A549 (cell line): ENCODE measurements around the gene DDX55. TPM values are rescaled to one million over a fixed set of nuclear protein-coding genes. Genes with fewer than 3 reads are reported as not detected.
A peak's percentile ranks its signal among the peaks of the same experiment; 100 is the strongest.

Experiments used
- ATAC-seq, 2 experiments: fragments of 200-7000 bp in 1 of 2; fragments of >200 bp in 1 of 2; cut with Nextera tagmentation in 1 of 2; cut with Tn5 transposase in 1 of 2; 3 replicates each; pipeline versions ENCODE4 v1.8.0 to v1.9.1; 2018 to 2020; ENCODE audit warnings: mild to moderate bottlenecking in 1 of 2, moderate library complexity in 1 of 2
- CTCF ChIA-PET: fragments of 300-600 bp; sonication (Branson Sonifier 250); formaldehyde crosslinking; extraction: SDS; loops from one replicate; lab custom pipeline; 2021; ENCODE audit warnings: antibody characterized with exemption, inconsistent platforms; lab: Yijun Ruan, JAX
- POLR2A ChIA-PET: fragments of 350-600 bp; formaldehyde crosslinking; extraction: SDS; loops from one replicate; lab custom pipeline; 2021; ENCODE audit warnings: antibody characterized with exemption, inconsistent platforms; lab: Yijun Ruan, JAX
- DNase-seq, 2 experiments: peaks; one replicate each; pipeline versions ENCODE4 v3.0.0 to v3.0.0-alpha.2; 2011 to 2016; ENCODE audit warnings: low read depth in 1 of 2, low spot score in 1 of 2
- FAIRE-seq: peaks from 2 replicates; lab custom pipeline; 2011; peaks lifted over from hg19 to GRCh38; lab: Jason Lieb, UNC
- H3K27ac ChIP-seq, 2 experiments: fragments of >200 bp; sonication (Bioruptor Twin); formaldehyde crosslinking; 3 replicates each; pipeline ENCODE4 v1.5.1; 2016 to 2017
- H3K4me1 ChIP-seq: fragments of >200 bp; sonication (Bioruptor Twin); formaldehyde crosslinking; 3 replicates; pipeline ENCODE4 v1.6.1; 2016
- H3K4me2 ChIP-seq: fragments of >200 bp; sonication (Bioruptor Twin); formaldehyde crosslinking; 3 replicates; pipeline ENCODE4 v1.6.1; 2016
- H3K4me3 ChIP-seq: fragments of >200 bp; sonication (Bioruptor Twin); formaldehyde crosslinking; 3 replicates; pipeline ENCODE4 v1.5.1; 2016
- H3K9me3 ChIP-seq: fragments of >200 bp; sonication (Bioruptor Twin); formaldehyde crosslinking; 3 replicates; pipeline ENCODE4 v1.6.1; 2016
- CHD4 ChIP-seq: fragments of 200-600 bp; sonication (generic); IDR thresholded peaks from 2 replicates; pipeline ENCODE4 v1.6.1; 2016; ENCODE audit warnings: antibody characterized with exemption, mild to moderate bottlenecking, borderline replicate concordance
- CTCF ChIP-seq: fragments of >200 bp; sonication (Bioruptor Twin); formaldehyde crosslinking; IDR thresholded peaks from 3 replicates; pipeline ENCODE4 v1.5.1; 2016
- EHF ChIP-seq: fragments of 250-450 bp; sonication (Bioruptor Pico); IDR thresholded peaks from 2 replicates; pipeline ENCODE4 v1.5.0; 2020; ENCODE audit warnings: mild to moderate bottlenecking
- EHMT2 ChIP-seq: fragments of 200-600 bp; sonication (generic); IDR thresholded peaks from 2 replicates; pipeline ENCODE4 v1.6.1; 2016; ENCODE audit warnings: antibody characterized with exemption, low read depth, mild to moderate bottlenecking, moderate library complexity
- EP300 ChIP-seq, 2 experiments: fragments of >200 bp; sonication (Bioruptor Twin); formaldehyde crosslinking; IDR thresholded peaks; 2 replicates in 1 of 2; 3 replicates in 1 of 2; pipeline ENCODE4 v1.6.1; 2016 to 2017
- FOXS1 ChIP-seq: fragments of 250-450 bp; sonication (Bioruptor Pico); IDR thresholded peaks from 2 replicates; pipeline ENCODE4 v1.5.0; 2020; ENCODE audit warnings: mild to moderate bottlenecking, moderate library complexity
- GATA3 ChIP-seq: IDR thresholded peaks from 2 replicates; pipeline ENCODE4 v1.6.1; 2012; ENCODE audit warnings: borderline replicate concordance
- HDAC2 ChIP-seq: fragments of 200-600 bp; sonication (generic); IDR thresholded peaks from 2 replicates; pipeline ENCODE4 v1.6.1; 2016
- HES2 ChIP-seq: fragments of >200 bp; sonication (Bioruptor Twin); formaldehyde crosslinking; IDR thresholded peaks from 2 replicates; pipeline ENCODE4 v1.6.1; 2016
- HMGXB4 ChIP-seq: fragments of 250-450 bp; sonication (Bioruptor Pico); IDR thresholded peaks from 2 replicates; pipeline ENCODE4 v1.5.0; 2021; ENCODE audit warnings: mild to moderate bottlenecking, moderate library complexity, borderline replicate concordance
- HOXB5 ChIP-seq: fragments of 250-450 bp; sonication (Bioruptor Pico); IDR thresholded peaks from 2 replicates; pipeline ENCODE4 v1.5.0; 2020; ENCODE audit warnings: mild to moderate bottlenecking, moderate library complexity
- JUN ChIP-seq, 2 experiments: fragments of >200 bp; sonication (Bioruptor Twin); formaldehyde crosslinking; IDR thresholded peaks; 2 replicates in 1 of 2; 3 replicates in 1 of 2; pipeline ENCODE4 v1.6.1; 2016 to 2017
- MAFK ChIP-seq: fragments of 450-650 bp; IDR thresholded peaks from 2 replicates; pipeline ENCODE4 v1.6.1; 2014; ENCODE audit not compliant: partially characterized antibody
- NR3C1 ChIP-seq: fragments of >200 bp; sonication (Bioruptor Twin); formaldehyde crosslinking; IDR thresholded peaks from 3 replicates; pipeline ENCODE4 v1.6.1; 2017
- PHF8 ChIP-seq: fragments of 200-600 bp; sonication (generic); IDR thresholded peaks from 2 replicates; pipeline ENCODE4 v1.6.1; 2016; ENCODE audit warnings: low read depth, mild to moderate bottlenecking, antibody characterized with exemption, moderate library complexity, borderline replicate concordance
- POLR2A ChIP-seq: IDR thresholded peaks from 2 replicates; pipeline ENCODE4 v1.6.1; 2012; ENCODE audit warnings: mild to moderate bottlenecking, low read length
- RAD21 ChIP-seq, 2 experiments: fragments of >200 bp in 1 of 2; sonication (Bioruptor Twin) in 1 of 2; formaldehyde crosslinking in 1 of 2; IDR thresholded peaks in 1 of 2; conservative IDR thresholded peaks in 1 of 2; 2 replicates in 1 of 2; 3 replicates in 1 of 2; pipeline ENCODE4 v1.6.1; 2012 to 2018; ENCODE audit warnings: inconsistent platforms in 1 of 2
- RCOR1 ChIP-seq: fragments of 150-350 bp; IDR thresholded peaks from 2 replicates; pipeline ENCODE4 v1.6.1; 2014; ENCODE audit warnings: antibody characterized with exemption, low read length, low read depth
- RNF2 ChIP-seq: fragments of 200-600 bp; sonication (generic); IDR thresholded peaks from 2 replicates; pipeline ENCODE4 v1.6.1; 2016; ENCODE audit warnings: low read depth, mild to moderate bottlenecking, antibody characterized with exemption, moderate library complexity, borderline replicate concordance
- SREBF2 ChIP-seq: fragments of 450-650 bp; IDR thresholded peaks from 2 replicates; pipeline ENCODE4 v1.6.1; 2014; ENCODE audit warnings: mild to moderate bottlenecking, moderate library complexity
- WGBS: methylation state at CpG from one replicate; pipeline ENCODE4 v1.1.6; 2017; ENCODE audit errors: missing lambda C conversion rate; 5-methylcytosine and 5-hydroxymethylcytosine counted together
- polyA plus RNA-seq, 4 experiments: library from polyadenylated mRNA; depleted of rRNA in 3 of 4; stranded (reverse); fragments of >200 nt; fragmentation: RNase III in 1 of 4; extraction: RNeasy Plus Mini Kit Qiagen cat#74134 plus additional on column Dnase treatment in 1 of 4; gene quantifications; 2 replicates in 3 of 4; 3 replicates in 1 of 4; pipeline ENCODE4 v1.2.3, GENCODE V29; 2011 to 2017

DDX55 gene
- polyA plus RNA-seq, 2 of the 4 experiments (the other 2 are of a cell fraction), result 37.5 to 63.4 TPM

DNA sequence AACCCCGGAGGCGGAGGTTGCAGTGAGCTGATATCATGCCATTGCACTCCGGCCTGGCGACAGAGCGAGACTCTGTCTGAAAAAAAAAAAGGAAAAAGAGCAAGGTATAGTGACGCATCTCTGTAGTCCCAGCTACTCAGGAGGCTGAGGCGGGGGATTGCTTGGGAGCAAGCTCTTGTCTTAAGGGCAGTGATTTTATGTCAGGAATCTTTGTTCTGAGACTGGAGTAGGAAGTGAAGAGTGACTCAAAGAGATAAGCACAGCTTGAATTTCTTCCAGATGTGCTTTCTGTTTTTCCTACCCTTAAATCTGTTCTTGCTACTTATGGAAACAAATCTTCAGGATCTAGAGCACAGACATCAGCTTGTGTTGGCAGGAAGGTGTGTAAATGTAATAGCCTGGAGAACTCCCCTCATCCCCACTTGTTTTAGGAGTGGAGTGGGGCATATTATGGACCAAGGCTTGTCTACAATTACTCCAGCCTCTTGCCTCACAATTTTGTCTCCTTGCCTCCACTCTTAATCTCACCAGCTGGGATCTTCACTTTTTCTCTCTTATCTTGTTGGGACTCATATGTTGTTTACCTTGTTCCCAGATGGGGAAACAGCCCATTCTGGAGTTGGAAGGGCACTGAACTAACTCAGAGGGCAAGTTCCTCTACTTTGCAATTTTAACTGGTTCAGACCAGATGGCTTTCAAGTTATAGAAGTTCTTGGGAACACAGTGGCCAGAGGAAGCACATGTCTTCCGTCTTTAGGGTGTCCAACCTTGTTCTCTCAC lies 10.0 kb upstream of the DDX55 start:
- 85% methylated on average over 8 of the region's 8 CpGs for WGBS
- CTCF ChIA-PET, result interaction anchor here (1.1 to 3.6 kb wide), 4 partner anchors 9 to 226 kb away, joined by 3 to 20 read pairs (median 4); partner anchors contain the start of gene DDX55

DNA sequence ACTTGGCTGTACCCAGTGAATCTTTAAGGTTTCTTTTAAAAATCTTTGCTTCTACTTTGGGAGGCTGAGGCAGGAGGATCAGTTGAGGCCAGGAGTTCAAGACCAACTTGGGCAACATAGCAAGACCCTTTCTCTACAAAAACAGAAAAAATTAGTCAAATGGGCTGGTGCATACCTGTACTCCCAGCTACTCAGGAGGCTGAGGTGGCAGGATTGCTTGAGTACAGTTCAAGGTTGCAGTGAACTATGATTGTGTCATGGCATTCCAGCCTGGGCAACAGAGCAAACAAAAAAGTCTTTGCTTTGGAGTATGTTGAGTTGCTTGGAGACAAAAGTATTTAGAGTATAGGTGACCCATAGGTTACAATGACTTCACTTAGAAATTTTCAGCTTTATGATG lies 6.2 kb upstream of the DDX55 start:
- FAIRE-seq (no peak), ATAC-seq (peak; percentile 69 to 71; a peak in 5 of 6 replicates), DNase-seq (peak in 1 of 2 experiments; percentile 58)
- Histone ChIP-seq H3K4me1 (peaks cover 14% of the 10 kb centered on the region), H3K4me3 (no peak overlapping the region), H3K27ac (no peak overlapping the region), H3K4me2 (peak overlapping the region; percentile 13; the same call in 1 of the 3 replicates), H3K9me3 (no peaks in the 10 kb centered on the region)
- TF ChIP-seq HOXB5 (CRISPR knock-in tag), result no peak
- ChIA-PET CTCF (no interaction called here), POLR2A (no interaction called here)

More for the DNA sequence above, 10.0 kb upstream of the DDX55 start:
- DNase-seq (no peak), FAIRE-seq (no peak), ATAC-seq (no peak)
- TF ChIP-seq CTCF (no peak), HOXB5 (CRISPR knock-in tag) (no peak), JUN (IDR thresholded peaks at IDR 0.05) (no peak), PHF8 (no peak), RNF2 (no peak), CHD4 (no peak), EP300 (IDR thresholded peaks at IDR 0.05) (no peak), EHMT2 (no peak), NR3C1 (no peak), HMGXB4 (CRISPR knock-in tag) (no peak), POLR2A (no peak), HDAC2 (no peak), HES2 (no peak), RAD21 (conservative IDR thresholded peaks at IDR 0.05 in 1 of 2, IDR thresholded peaks at IDR 0.05 in 1 of 2) (no peak), RCOR1 (no peak), EHF (CRISPR knock-in tag) (no peak), SREBF2 (no peak)
- no peaks in the 10 kb centered on the region for H3K9me3 ChIP-seq
- H3K4me2 ChIP-seq, result no peak overlapping the region
- POLR2A ChIA-PET, result interaction anchor here (1.2 kb wide), 1 partner anchor 10 kb away, joined by 3 read pairs; the partner anchor contains the start of gene DDX55
- peaks cover 16% of the 10 kb centered on the region; the same call in 2 of the 3 replicates for H3K4me1 ChIP-seq
- no peak overlapping the region for H3K27ac ChIP-seq
- H3K4me3 ChIP-seq, result no peak overlapping the region

DNA sequence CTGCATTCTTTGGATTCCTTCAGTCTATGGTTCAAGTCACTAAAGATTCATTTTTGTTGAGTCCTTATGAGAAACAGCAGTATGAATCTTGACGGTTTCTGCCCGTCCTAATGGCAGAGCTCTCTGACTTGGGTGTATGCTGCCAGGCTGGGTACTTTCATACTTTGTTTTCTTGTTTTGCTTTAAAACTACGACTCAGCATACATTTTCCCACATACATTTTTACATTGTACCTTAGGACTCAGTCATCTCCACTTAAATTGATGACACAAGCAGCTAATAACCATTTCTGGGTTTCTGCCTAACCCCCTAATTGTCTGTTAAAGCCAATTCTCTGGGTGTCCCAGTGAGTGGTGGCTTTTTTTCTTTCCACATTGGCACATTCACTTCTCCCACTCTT lies 4.8 kb upstream of the DDX55 start:
- Histone ChIP-seq H3K4me3 (no peak overlapping the region), H3K27ac (no peak overlapping the region), H3K9me3 (no peaks in the 10 kb centered on the region), H3K4me1 (peaks cover 19% of the 10 kb centered on the region), H3K4me2 (no peak overlapping the region)
- ChIA-PET CTCF (no interaction called here), POLR2A (no interaction called here)
- 90% methylated on average over 3 of the region's 3 CpGs for WGBS
- ATAC-seq (no peak), DNase-seq (no peak), FAIRE-seq (no peak)
- TF ChIP-seq POLR2A (no peak), FOXS1 (CRISPR knock-in tag) (no peak), GATA3 (no peak), MAFK (peak; percentile 60)
